SK-N-MC (cell line): ENCODE data around the gene ARHGEF7.
"Not testable (repeated sequence)": the region's sequence is repeated elsewhere in the genome, so short reads cannot be mapped to it uniquely, and the experiment has no call there.

Experiments used
- DNase-seq: peaks from one replicate; pipeline ENCODE4 v3.0.0-alpha.2; 2011; ENCODE audit warnings: low read depth, low spot score
- H3K27ac ChIP-seq: fragments of 200-600 bp; sonication (generic); 2 replicates; pipeline ENCODE4 v1.5.1; 2016; ENCODE audit warnings: mixed run types
- H3K36me3 ChIP-seq: fragments of 200-600 bp; sonication (generic); 2 replicates; pipeline ENCODE4 v1.6.1; 2017; ENCODE audit warnings: antibody characterized with exemption, low read length, mixed read lengths; ENCODE audit not compliant: insufficient read depth
- H3K4me3 ChIP-seq: fragments of 200-600 bp; sonication (generic); 2 replicates; pipeline ENCODE4 v1.5.1; 2016
- H3K9ac ChIP-seq: fragments of 200-600 bp; sonication (generic); 2 replicates; pipeline ENCODE4 v1.8.0; 2017; ENCODE audit warnings: mixed run types, mixed read lengths; ENCODE audit not compliant: insufficient read length
- H3K9me3 ChIP-seq: fragments of 200-600 bp; sonication (generic); 2 replicates; pipeline ENCODE4 v1.6.1; 2017; ENCODE audit warnings: low read depth, mild to moderate bottlenecking, antibody characterized with exemption, low read length, moderate library complexity, mixed read lengths
- EZH2 ChIP-seq: fragments of 200-600 bp; sonication (generic); IDR thresholded peaks from one replicate; pipeline ENCODE4 v1.6.1; 2017; ENCODE audit warnings: antibody characterized with exemption
- FOXP2 ChIP-seq: optimal IDR thresholded peaks from 2 replicates; pipeline ENCODE3; 2011; ENCODE audit warnings: mild to moderate bottlenecking, moderate library complexity; ENCODE audit not compliant: insufficient read depth; ENCODE audit errors: extremely low read length, control extremely low read depth
- POLR2AphosphoS5 ChIP-seq: IDR thresholded peaks from 2 replicates; pipeline ENCODE4 v1.6.1; 2012; ENCODE audit warnings: mild to moderate bottlenecking, low read depth, low read length, borderline replicate concordance

Gene ARHGEF7

DNA sequence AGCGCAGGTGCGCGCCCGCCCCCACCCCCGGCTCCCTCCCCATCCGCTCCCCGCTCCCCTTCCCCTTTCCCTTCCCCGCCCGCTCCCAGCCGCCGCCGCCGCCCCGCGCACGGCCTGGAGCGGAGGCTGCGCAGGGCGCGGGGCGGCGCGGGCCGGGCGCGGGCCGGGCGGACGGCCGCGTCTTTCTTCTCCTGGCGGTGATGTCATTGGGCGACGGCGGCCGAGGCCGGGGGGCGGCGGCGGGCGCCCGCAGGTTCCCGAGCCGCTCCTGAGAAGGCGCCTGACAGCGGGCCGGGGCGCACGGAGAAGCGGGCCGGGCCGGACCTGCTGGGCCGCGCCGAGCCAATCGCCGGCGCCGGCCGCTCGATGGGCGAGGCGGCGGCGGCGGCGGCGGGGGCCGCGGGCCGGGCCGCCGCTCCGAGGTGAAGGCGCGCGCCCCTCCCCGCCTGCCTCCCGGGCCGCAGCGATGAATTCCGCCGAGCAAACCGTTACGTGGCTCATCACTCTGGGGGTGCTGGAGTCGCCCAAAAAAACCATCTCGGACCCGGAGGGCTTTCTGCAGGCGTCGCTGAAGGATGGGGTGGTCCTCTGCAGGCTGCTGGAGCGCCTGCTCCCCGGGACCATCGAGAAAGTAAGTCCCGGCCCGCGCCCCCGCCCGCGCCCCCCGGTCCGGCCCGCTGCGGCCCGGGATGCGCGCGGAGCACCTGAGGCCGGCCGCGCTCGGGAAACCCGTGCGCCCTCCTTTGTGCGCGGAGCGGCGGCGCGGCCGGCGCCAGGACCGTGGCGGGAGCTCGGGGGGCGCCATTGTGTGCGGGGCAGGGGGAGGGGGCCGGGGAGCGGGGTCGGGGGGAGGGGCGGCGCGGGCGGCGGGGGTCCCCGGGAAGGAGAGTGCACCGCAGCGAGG is at the start of gene ARHGEF7:
TSS of gene ARHGEF7 (plus strand) at position 250 of the 904 bp plus-strand sequence. CDS start at position 467, 217 bp downstream.
- no peak for DNase-seq
- TF ChIP-seq POLR2AphosphoS5 = no peak
- TF ChIP-seq FOXP2 = no peak
- TF ChIP-seq EZH2 = no peak
- H3K9me3 ChIP-seq = no peaks in the 10 kb centered on the region
- no peak within 1 kb of the TSS for H3K27ac ChIP-seq
- H3K36me3 ChIP-seq = no peaks in the 10 kb centered on the region
- H3K4me3 ChIP-seq = peak within 1 kb of the TSS; percentile 42; the same call in 1 of the 2 replicates
- no peak within 1 kb of the TSS for H3K9ac ChIP-seq

- no peak overlapping the region for H3K4me3 ChIP-seq
- H3K27ac ChIP-seq = no peak overlapping the region
- H3K9ac ChIP-seq = no peak overlapping the region
- H3K9me3 ChIP-seq = no peaks in the 10 kb centered on the region
- H3K36me3 ChIP-seq = no peaks in the 10 kb centered on the region
- TF ChIP-seq FOXP2 = no peak
- TF ChIP-seq EZH2 = no peak
- no peak for TF ChIP-seq POLR2AphosphoS5
- no peak for DNase-seq
Observed at GRCh38 chr13:111065698-111066097, 49.4 kb upstream of the ARHGEF7 start.

GRCh38 chr13:111066544-111066943 is 48.6 kb upstream of the ARHGEF7 start:
- TF ChIP-seq POLR2AphosphoS5 (no peak), EZH2 (no peak), FOXP2 (no peak)
- H3K9me3 ChIP-seq = no peaks in the 10 kb centered on the region
- H3K9ac ChIP-seq = no peak overlapping the region
- no peaks in the 10 kb centered on the region for H3K36me3 ChIP-seq
- no peak overlapping the region for H3K27ac ChIP-seq
- H3K4me3 ChIP-seq = no peak overlapping the region
- no peak for DNase-seq

GRCh38 chr13:111068009-111068350 is 47.1 kb upstream of the ARHGEF7 start:
- no peak overlapping the region for H3K9ac ChIP-seq
- no peaks in the 10 kb centered on the region for H3K36me3 ChIP-seq
- no peak for DNase-seq
- no peaks in the 10 kb centered on the region for H3K9me3 ChIP-seq
- no peak overlapping the region for H3K4me3 ChIP-seq
- H3K27ac ChIP-seq = no peak overlapping the region
- TF ChIP-seq POLR2AphosphoS5 (no peak), EZH2 (no peak), FOXP2 (no peak)

GRCh38 chr13:111071120-111071519 is 44.0 kb upstream of the ARHGEF7 start:
- H3K9ac ChIP-seq, H3K9me3 ChIP-seq, H3K36me3 ChIP-seq, H3K4me3 ChIP-seq, DNase-seq, H3K27ac ChIP-seq: not testable (repeated sequence)

- not testable (repeated sequence) for H3K36me3 ChIP-seq, H3K4me3 ChIP-seq, H3K9me3 ChIP-seq, DNase-seq, H3K9ac ChIP-seq, H3K27ac ChIP-seq
Observed at GRCh38 chr13:111071526-111071925, 43.6 kb upstream of the ARHGEF7 start.

GRCh38 chr13:111074826-111075225 is 40.3 kb upstream of the ARHGEF7 start:
- Histone ChIP-seq H3K9ac (no peak overlapping the region), H3K27ac (no peak overlapping the region), H3K4me3 (no peak overlapping the region), H3K9me3 (no peaks in the 10 kb centered on the region), H3K36me3 (no peaks in the 10 kb centered on the region)
- TF ChIP-seq EZH2 = no peak
- TF ChIP-seq FOXP2 = no peak
- no peak for TF ChIP-seq POLR2AphosphoS5
- DNase-seq = no peak

DNA sequence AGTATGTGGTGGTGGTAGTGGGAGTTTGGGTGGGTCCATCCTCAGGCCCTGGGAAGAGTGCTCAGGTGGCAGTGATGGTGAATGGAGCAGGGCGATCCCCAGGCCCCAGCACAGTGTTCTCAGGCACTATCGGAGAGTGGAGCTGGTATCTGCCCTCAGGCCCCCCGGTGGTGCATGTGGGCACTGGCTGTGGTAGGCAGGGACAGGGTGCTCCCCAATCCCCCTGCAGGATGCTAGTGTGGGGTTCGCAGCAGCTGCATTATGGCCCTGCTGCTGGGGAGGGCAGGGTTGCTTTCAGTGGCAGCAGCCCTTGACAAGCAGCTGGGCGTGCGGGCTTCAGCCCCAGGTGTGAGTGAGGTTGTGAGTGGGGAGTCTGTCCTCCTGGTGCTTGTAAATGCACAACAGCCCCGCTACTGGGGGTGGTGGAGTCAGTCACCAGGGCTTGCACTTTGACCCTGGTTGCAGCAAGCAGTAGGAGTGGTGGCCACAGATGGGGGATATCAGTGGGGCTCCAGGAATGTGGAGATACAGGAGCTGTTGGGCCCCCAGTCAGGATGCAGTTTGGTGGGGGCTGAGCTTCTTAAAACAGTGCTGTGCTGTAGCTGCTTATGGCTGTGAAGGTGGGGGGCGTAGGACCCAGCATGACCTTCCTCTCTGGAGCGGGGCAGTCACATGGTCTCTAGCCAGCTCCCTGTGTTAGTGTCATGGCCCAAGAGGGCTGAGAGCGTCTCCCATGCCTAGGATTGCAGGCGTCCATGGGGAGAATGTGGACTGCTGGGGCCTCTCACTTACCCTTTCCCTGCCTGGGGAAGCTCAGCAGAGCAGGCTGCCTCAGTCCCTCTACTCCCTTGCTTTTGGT is 38.7 kb upstream of the ARHGEF7 start:
- no peak for DNase-seq
- H3K36me3 ChIP-seq = no peaks in the 10 kb centered on the region
- no peak overlapping the region for H3K27ac ChIP-seq
- H3K9ac ChIP-seq = no peak overlapping the region
- no peaks in the 10 kb centered on the region for H3K9me3 ChIP-seq
- H3K4me3 ChIP-seq = no peak overlapping the region
- no peak for TF ChIP-seq EZH2
- no peak for TF ChIP-seq FOXP2
- TF ChIP-seq POLR2AphosphoS5 = no peak
